HuH-7.5 (cell line): ENCODE results near the gene FH.

Source experiments
- DNase-seq: peaks from one replicate; pipeline ENCODE4 v3.0.0; 2011; ENCODE audit warnings: low spot score

Gene FH

DNA sequence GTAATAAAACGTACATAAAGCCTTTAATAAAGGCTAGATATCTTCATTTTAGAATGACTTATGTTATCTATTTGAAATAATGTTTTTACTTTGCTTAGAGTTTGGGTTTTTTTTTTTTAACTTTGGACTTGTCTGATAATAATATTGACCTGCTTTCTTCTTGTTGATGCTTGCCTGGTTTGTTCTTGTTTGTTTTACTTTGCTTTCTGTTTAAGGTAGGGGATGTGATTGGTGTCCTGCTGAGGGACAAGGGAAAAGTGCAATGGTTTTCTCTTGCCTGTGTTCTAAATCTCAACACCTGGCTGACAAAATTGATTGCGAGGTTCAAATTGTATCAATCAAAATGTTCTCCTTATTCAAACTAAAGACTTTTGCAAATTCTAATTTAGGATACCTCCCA lies 2.2 kb upstream of the FH start:
- no peak for DNase-seq

DNA sequence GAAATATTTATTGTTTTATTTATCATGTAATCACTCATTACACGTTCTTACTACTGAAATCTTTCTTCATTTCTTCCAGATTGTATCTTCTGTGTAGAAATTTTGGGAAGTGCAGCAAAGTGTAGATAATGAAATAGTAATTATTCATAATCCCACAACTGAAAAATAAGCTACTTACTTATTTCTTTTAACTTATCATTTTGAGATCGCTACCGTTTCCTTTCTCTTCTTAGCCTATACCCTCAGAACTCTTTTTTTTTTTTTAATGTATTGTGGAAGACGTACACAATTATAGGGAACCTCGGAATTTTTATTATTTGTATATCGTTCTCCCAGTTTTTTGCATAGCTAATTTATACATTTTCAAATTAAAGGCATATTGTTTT lies 518 bp upstream of the FH start:
- no peak for DNase-seq

DNA sequence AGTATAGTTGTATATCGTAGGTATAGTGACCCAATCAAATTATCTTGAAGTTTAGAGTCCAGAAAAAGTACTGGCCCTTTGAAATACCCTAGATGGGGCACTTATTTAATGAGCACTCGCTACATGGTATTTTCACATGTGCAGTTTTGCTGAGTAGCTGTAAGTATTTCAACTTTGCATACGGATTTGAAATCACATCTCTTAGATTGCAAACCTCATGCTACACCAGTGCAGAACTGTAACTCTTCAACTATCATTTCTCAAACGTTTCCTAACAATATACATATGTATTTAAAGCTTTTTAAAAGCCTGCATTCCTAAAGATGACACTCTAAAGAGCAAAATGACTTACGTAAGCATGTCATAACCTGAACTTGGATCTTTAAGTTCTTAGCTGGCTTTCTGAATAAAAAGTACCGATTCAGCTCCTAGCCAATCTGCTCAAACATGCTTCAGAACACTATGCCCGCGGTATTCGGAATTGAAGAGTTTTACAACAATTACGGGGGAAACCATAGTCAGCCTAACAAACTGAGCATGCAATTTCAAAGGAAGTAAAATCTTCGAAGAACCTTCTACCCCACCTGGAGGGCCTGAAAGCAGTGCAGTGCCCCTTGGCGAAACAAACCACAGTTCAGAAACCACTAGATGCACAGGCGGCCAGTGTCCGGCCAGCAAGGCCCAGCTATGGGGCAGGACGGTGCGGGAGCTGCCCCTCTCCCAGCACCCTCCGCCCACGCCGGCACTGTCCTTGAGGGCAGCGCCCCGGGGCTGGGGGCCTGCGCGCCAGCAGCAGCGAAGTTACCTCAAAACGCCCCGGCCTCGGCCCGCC lies 863 bp downstream of the FH start:
- DNase-seq = peak; percentile 4

DNA sequence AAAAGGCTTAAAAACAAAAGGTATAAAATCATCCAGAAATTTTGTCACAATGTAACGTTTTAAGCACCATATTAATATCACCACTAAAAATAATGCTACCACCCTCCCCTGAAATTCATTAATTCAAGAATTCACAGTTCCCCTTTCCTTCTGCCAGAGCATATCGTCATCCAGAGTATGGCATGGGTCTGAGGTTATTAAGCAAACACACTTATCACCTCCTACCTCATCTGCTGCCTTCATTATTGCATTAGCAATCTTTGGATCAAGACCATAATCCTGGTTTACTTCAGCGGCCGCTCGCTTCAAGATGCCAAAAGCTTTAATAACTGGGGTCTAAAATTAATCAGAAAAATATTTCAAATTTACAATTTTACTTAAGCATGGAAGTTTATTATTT lies 6.2 kb downstream of the FH start:
- DNase-seq = no peak

DNA sequence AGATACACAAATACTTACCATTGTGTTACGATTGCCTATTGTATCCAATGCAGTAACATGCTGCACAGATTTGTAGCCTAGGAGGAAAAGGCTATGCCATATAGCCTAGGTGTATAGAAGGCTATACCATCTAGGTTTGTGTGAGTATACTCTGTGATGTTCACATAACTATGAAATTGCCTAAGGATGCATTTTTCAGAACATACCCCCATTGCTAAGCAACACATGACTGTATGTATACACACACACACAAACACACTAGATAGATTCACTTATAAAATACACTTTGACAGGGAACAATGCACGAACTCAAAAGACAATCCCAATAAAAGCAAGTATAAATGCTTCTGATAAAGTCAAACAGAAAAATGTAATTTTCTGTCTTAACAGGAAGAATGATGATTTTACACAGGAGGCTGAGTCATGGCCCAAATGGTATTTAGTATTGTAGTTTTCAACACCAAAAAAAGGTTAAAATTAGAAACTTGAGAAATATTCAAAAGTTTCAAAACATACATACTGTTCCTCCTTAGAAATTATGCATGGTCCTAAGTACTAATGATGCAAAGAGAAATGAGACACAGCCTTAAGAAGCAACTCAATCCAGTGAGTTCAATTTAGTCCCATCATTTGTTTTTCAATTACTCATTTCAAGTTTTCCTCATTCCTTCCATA lies 12.2 kb downstream of the FH start:
- no peak for DNase-seq

DNA sequence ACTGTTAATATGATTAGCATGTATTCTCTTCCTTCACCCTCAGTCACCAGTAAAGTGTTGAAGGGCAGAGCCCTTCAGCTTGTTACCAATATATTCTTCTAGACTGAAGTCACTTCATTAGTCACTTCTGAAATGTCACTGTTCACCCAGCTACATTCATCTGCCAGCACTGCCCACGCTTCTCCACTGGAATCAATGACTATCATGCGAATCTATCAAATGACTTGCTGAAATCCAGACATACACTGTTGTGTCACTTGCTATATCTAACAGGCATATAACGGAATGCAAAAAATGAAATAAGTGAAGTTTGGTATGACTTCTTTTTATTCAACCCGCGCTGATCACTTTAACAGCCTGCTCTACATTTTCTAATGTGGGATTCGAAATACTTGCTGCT lies 16.1 kb downstream of the FH start:
- no peak for DNase-seq

DNA sequence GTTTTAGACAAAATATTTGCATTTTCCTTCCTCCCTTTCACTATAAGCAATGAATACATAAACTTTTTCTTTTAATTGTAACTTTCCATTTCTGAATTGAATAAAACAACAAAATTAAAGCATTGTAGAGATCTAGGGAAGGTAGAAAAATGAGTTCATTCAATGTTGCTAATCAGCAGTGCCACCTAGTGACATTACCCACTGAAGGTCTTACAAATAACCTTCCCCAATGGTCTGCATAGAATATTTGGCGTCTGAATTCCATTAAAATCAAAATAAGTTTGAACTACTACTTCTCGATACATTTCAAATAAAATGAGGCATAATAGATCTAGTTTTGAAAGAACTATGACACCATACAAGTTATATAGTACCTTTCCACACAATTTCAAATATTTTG lies 19.6 kb downstream of the FH start:
- DNase-seq = no peak

DNA sequence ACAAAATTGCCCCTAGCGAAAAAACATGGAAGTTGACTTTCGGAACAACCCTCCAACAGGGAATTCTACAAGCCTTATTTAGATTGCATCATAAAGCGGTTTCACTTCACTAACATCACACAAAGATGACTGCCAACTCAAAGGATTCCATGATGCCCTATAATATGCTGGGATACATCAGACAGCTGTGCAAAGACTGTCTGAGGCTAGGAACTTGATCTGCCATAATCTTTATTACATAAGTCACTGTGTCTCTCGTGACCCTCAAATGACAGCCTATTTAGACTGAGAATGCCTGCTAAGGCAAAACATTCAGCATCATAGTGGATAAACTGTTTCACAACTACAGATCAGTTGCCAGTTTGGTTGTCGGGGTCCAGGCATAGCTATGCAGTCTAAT lies 23.8 kb downstream of the FH start:
- DNase-seq = no peak

DNA sequence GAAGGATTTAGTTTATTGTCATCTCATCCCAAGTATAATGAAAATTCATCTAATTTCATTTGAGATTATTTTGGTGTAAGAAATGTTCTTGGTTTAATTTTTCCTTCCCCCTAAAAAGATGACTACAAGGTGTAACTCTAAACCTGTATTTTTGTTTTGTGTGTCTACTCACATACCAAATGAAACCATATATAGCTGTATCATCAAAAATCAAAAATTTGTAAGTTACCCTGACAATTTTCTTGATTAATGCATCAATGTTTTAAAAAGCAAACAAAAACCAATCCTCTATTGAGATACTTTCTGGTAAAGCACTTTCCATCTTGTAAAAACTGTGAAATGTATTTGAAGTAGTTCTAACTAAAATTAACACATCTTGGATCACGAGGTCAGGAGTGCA lies 30.8 kb downstream of the FH start:
- DNase-seq = no peak

DNA sequence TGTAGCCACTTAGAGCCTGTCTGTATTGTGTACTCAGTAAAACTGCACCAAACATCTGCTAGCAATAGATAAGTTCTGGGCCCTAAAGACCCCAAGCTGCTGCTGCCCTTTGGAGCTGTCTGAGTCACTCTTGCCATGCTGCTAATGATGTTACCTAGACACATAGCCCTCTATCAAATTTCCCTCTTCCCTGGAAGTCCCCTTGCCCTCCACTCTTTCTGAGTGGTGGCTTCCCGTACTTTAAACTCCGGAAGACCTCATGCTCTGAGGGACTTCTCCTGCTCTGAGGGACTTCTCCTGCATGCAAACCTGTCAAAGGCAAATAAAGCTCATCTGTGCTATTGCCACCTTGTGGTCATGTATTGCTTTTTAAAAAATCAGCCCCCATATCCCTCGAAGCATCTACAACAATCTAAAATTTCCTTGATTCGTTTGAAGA lies 34.0 kb downstream of the FH start:
- DNase-seq = no peak

DNA sequence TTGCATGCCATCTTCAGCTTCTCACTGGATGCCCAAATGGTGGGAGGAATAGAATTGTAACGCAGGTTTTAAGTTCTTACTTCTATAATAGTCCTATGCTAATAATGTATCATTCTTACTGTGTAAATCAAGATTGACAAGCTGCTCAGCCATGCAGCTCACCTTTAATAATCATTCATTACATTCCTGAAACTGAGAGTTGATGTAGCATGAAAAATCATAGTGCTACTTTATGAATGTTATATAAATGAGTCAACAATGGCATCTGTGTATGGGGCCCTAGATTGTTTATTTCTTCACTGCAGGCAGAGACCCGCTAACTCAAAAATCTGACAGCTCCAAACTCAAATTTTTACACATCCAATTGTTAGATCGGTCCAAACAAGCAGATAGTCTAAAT lies 34.4 kb downstream of the FH start:
- no peak for DNase-seq

DNA sequence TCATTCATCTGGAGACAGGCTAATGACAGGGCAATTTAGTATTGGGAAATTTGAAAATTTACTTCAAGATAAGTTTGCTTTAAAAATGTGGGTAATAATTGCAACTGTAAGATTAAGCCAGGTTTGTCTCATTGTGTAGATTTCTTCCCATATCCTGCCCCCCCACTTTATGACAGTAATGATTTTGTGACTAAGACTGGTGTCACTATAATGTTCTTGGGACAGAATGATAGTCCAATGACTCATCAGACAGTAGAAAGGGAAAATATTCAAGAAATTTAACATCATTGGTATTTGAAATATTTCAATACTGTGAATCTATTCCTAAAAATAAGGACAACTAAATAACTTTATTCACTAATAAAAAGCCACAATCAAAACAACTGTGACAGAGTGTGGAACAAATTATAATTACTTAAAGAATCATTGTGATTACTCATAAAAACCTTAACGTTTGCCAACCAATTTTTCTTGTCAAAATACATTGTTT lies 36.7 kb downstream of the FH start:
- DNase-seq = no peak

DNA sequence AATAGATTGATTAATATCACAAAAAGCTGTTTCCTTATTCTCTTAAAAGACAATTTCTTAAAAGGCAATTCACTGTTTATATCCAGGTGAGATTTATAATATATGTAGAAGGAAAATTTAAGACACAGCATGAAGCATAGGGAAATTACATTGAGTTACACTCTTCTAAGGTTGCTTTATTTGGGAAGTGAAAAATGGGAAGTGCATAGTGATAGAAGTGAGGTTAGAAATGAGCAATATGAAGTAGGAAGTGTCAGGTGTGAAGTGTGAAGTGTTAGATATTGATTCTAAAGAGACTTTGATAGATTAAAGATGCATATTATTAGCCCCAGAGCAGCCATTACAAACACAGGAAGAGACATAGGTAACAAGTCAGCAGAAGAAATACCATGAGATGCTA lies 40.3 kb downstream of the FH start:
- no peak for DNase-seq

DNA sequence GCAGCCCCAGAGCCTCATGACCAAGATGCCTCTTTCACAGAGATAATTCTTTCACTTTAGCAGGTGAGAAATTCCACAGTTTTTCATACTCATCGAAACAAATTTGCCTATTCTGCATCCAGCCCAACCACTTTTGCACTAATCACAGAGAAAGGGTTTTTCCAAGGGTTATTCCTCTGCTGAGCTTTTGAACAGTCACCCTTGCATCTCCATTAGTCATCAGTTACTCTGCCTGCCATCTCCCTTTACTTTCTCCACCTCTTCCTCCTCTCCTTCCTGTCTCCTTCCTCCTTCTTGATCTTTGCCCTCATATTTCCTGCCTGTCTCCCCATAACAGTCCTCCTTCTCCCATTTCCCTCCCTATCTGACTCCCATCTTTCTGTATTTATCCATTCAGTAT lies 43.9 kb downstream of the FH start:
- no peak for DNase-seq

DNA sequence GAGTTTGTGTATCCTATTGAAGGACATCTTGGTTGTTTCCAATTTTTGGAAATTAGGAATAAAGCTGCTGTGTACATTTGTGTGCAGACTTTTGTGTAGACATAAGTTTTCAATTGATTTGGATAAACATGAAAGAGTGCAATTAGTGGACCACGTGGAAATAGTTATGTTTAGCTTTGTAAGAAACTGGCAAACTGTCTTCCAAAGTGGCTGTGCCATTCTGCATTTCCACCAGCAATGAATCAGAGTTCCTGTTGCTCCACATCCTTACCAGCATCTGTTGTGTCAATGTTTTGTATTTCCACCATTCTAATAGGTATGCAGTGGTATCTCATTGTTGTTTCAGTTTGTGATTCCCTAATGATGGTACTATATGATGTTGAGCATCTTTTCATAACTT lies 46.5 kb downstream of the FH start:
- no peak for DNase-seq

DNA sequence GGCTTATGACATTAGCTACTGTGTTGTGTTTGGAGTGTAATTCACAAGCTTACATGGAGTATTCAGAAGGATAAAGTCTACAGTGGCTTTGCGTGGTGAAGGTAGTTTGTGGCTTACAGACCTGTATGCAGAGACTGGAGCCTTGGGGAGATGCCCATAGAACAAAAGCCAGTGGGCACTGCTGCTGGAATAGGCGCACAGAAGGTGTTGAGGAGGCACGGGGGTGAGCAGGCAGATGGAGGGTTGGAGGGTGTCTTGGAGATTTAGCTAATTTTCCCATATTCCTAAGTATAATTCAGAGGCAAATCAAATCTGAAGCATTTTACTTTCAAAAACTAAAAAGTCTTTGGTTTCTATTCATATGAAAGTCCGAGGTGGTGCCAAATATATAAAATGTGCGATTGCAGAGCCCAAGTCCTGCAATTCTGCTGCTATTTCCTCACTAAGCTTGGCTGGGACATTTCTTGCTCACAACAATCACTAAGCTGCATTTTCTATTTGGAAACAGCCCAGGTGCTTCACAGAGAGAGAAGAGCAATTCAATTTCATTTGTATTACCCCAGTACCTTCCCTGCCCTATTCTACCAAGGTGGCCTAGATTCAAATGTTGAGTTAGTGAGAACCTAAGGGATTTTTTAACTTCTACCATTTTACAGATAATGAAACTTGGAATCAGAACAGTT lies 48.5 kb downstream of the FH start:
- no peak for DNase-seq

DNA sequence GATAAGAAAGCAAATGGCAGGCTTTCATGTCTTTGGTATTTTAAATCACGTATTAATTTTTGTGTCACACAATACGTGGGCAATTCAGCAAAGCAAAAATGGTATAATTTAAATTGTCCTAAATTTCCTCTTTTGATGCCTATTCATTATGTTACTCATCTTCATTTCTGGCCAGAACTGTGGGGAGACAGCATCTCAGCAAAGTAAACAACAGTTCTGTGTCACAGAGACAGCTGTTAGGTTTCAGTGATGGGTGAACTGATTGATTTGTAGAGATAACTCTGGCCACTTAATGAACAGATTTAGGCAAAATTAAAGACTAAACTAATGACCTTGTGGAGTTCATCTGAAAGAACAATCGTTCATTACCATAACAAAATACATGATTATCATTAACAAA lies 49.2 kb downstream of the FH start:
- DNase-seq = no peak

DNA sequence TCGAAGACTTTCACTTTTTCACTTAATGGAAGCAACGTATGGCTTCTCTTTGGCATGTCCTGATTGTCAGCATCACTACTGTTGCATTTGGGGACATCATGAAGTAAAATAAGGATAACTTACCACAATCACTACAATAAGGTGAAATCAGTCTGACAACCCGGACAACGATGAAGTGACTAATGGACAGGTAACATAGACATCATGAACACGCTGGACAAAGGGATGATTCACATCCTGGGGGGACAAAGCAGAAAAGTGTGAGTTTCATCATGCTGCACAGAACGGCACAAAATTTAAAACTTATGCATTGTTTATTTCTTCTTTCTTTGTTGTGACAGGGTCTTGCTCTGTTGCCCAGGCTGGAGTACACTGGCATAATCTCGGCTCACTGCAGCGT lies 53.9 kb downstream of the FH start:
- no peak for DNase-seq

DNA sequence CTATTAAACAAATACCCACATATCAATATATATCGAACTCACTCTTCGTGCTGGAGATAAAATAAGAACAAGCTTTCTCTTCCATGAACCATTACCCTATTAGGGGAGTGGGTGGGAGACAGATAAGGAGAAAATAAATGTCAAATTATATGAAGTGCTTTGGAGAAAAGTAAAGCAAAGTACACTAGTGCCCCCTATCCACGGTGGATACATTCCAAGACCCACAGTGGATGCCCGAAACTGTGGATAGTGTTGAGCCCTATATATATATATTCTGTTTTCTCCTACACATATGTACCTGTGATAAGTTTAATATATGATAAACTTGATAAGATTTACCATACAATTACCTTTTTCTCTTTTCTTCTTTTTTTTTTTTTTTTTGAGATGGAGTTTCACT lies 54.6 kb downstream of the FH start:
- DNase-seq = no peak

DNA sequence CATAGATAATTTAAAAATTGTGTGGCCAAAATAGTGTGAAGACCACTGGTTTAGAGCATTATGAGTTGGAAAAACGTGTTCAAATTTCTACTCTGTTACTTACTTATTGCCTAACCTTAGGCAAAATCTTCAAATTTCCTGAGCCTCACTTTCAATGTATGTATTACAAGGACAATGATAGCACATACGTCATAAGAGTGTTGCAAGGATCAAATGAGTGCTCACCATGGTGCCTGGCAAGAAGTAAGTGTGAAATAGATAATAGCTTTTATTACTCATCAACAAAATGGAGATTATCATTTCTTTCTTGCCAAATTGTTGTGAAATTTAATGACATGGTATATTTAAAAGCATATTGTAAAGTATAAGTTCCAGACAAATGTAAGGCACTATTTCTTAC lies 57.2 kb downstream of the FH start:
- DNase-seq = no peak

DNA sequence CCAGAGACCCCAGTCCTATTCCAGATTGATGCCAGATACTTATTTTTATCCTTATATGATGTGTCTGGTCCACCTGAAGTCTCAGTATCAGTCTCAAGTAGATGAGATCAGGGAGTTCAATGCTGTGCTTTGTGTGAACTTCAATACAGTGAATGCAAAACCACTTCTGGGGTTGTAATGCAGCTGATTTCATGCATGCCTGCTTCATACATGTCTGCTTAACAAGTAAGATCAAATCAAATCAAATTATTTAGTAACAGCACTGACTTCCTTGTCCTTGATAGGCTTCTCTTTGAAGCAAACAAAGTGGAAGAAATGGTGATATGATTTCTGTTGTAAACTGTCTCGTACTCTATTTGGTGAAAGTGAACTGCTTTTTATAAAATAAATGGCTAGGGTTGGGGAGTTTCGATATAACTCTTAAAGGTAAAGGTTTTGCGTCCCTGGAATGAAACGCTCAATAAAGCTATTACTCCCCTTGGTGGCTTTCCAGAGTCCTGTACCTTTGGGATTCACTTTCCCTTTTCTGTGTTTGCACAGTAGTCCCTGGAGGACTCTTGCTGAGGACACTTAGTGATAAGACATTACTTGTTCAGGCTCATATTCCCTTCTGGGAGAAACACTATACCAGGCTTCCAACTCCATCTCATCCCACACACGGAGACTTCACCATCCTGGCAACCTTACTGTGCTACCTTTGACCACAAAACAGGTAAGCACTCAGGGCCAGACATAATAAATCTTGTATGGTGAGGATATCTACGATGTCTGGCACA lies 59.3 kb downstream of the FH start:
- no peak for DNase-seq

DNA sequence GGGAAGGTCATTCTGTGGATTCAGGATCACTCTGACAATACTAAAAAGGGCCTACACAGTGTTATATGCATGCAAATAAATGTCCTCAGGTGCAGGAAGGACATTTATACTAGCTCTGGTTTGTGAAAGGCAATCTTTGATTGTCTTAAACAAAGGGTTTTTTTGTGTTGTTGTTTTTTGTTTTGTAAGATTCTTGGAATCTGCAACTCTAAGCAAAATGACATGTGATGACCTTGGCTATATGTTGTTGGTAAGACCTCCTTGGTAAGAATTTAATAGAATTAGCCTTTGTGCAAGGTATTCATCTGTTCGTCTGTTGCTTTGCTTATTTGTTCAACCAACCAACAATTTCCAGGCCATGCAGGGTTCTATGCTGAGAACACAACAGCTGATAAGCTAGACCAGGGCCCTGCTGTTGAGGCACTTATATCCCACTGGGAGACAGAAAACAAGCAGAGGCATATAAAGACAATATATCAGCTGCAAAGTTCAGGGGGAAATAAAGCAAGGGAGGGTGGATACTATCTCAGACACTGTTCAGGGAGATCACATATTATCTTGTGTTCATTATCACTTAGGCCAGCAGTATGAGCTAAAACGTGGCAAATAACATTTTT lies 60.3 kb downstream of the FH start:
- DNase-seq = no peak
